ENCODE data around the gene HBZ. TPM values are rescaled to one million over a fixed set of nuclear protein-coding genes. Genes with fewer than 3 reads are reported as not detected.

The HBZ gene
- total RNA-seq, 1 experiment from 2014 or later, result not detected

DNA sequence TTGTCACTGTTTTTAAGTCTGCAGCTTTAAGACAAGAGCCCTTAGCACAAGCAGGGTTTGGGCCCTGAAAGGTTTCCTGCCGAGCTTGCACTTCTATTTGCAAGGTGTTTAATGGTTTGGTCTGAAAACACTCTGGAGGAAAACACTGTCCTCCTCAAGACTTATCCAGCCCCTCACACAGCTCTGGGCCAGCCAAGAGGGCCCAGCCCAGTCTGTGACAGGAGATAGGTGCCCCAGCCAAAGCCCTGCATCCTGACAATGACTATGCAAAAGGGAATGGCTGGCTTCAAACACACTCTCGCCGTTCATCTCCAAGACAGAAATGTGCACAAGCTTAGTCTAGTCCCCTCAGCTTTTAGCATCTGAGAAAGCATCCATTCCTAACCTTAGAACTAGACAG, 47.5 kb upstream of the HBZ start:
- CTCF ChIA-PET, result no interaction called here
- Histone ChIP-seq H3K36me3 (ENCODE audit: low read depth, low read length) (peaks cover 3% of the 10 kb centered on the region; the same call in 1 of the 2 replicates), H3K4me2 (ENCODE audit: low read length) (no peak overlapping the region), H3K27ac (ENCODE audit: low read length) (no peak overlapping the region), H3K79me2 (ENCODE audit: low read length) (no peaks in the 10 kb centered on the region), H3K9me2 (replicated peaks; ENCODE audit: low read length) (no peaks in the 10 kb centered on the region), H3K4me3 (ENCODE audit: low read length) (no peak overlapping the region), H3K4me1 (ENCODE audit: insufficient read depth, low read length) (peaks cover 6% of the 10 kb centered on the region; the same call in 1 of the 2 replicates), H2AFZ (ENCODE audit: low read length) (no peak overlapping the region), H3K27me3 (ENCODE audit: low read length) (no peaks in the 10 kb centered on the region), H3K9ac (ENCODE audit: low read length) (no peak overlapping the region), H3F3A (ENCODE audit: low read length, unreplicated experiment) (no peaks in the 10 kb centered on the region), H4K20me1 (ENCODE audit: low read length) (no peaks in the 10 kb centered on the region), H3K9me3 (ENCODE audit: low read length) (no peaks in the 10 kb centered on the region)
- POLR2A ChIA-PET (ENCODE audit: unreplicated experiment), result no interaction called here
- ATAC-seq (no peak), DNase-seq (no peak)
- TF ChIP-seq EZH2 (IDR thresholded peaks at IDR 0.05; ENCODE audit: low read length, unreplicated experiment) (no peak), EZH2phosphoT487 (IDR thresholded peaks at IDR 0.05; ENCODE audit: borderline replicate concordance, low read length) (no peak)
- TF ChIP-seq, protein P1, sequence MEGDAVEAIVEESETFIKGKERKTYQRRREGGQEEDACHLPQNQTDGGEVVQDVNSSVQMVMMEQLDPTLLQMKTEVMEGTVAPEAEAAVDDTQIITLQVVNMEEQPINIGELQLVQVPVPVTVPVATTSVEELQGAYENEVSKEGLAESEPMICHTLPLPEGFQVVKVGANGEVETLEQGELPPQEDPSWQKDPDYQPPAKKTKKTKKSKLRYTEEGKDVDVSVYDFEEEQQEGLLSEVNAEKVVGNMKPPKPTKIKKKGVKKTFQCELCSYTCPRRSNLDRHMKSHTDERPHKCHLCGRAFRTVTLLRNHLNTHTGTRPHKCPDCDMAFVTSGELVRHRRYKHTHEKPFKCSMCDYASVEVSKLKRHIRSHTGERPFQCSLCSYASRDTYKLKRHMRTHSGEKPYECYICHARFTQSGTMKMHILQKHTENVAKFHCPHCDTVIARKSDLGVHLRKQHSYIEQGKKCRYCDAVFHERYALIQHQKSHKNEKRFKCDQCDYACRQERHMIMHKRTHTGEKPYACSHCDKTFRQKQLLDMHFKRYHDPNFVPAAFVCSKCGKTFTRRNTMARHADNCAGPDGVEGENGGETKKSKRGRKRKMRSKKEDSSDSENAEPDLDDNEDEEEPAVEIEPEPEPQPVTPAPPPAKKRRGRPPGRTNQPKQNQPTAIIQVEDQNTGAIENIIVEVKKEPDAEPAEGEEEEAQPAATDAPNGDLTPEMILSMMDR (conservative IDR thresholded peaks at IDR 0.05; ENCODE audit: low read depth, low read length), result no peak
- intact Hi-C loops (cut with micrococcal nuclease), result no loop called here
- BruUV-seq (replicated peaks), result no TSS peak

DNA sequence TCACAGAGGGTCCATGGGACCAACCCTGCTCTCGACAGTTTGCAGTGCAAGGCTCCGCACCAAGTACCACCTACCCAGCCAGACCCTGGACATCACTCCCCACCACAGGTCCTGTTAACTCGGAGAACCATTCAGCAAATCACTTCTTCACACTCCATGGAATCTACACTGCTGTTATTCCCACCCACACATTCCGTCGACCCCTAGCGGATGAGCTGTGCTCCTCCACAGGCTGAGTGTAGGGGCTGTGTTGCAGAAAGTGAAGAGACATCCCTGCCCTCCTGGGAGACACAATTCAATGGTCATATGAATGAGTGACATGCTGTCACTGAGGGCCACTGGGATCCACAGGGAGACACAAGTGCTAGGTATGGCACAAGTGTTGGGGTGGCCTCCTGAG, 46.9 kb upstream of the HBZ start:
- no peak overlapping the region for H3K4me2 ChIP-seq (ENCODE audit: low read length)
- DNase-seq (no peak), ATAC-seq (no peak)
- TF ChIP-seq, protein P1 (conservative IDR thresholded peaks at IDR 0.05; ENCODE audit: low read depth, low read length), result no peak
- TF ChIP-seq EZH2 (IDR thresholded peaks at IDR 0.05; ENCODE audit: low read length, unreplicated experiment) (no peak), EZH2phosphoT487 (IDR thresholded peaks at IDR 0.05; ENCODE audit: borderline replicate concordance, low read length) (no peak)
- no peaks in the 10 kb centered on the region for H3K79me2 ChIP-seq (ENCODE audit: low read length)
- no peak overlapping the region for H3K4me3 ChIP-seq (ENCODE audit: low read length)
- POLR2A ChIA-PET (ENCODE audit: unreplicated experiment), result no interaction called here
- H3K27me3 ChIP-seq (ENCODE audit: low read length), result no peaks in the 10 kb centered on the region
- H4K20me1 ChIP-seq (ENCODE audit: low read length), result no peaks in the 10 kb centered on the region
- peaks cover 3% of the 10 kb centered on the region; the same call in 1 of the 2 replicates for H3K36me3 ChIP-seq (ENCODE audit: low read depth, low read length)
- no peaks in the 10 kb centered on the region for H3K9me3 ChIP-seq (ENCODE audit: low read length)
- no peak overlapping the region for H3K27ac ChIP-seq (ENCODE audit: low read length)
- no peaks in the 10 kb centered on the region for H3F3A ChIP-seq (ENCODE audit: low read length, unreplicated experiment)
- peaks cover 6% of the 10 kb centered on the region; the same call in 1 of the 2 replicates for H3K4me1 ChIP-seq (ENCODE audit: insufficient read depth, low read length)
- intact Hi-C loops (cut with micrococcal nuclease), result no loop called here
- CTCF ChIA-PET, result no interaction called here
- BruUV-seq (replicated peaks), result no TSS peak
- no peak overlapping the region for H2AFZ ChIP-seq (ENCODE audit: low read length)
- H3K9ac ChIP-seq (ENCODE audit: low read length), result no peak overlapping the region
- no peaks in the 10 kb centered on the region for H3K9me2 ChIP-seq (replicated peaks; ENCODE audit: low read length)

DNA sequence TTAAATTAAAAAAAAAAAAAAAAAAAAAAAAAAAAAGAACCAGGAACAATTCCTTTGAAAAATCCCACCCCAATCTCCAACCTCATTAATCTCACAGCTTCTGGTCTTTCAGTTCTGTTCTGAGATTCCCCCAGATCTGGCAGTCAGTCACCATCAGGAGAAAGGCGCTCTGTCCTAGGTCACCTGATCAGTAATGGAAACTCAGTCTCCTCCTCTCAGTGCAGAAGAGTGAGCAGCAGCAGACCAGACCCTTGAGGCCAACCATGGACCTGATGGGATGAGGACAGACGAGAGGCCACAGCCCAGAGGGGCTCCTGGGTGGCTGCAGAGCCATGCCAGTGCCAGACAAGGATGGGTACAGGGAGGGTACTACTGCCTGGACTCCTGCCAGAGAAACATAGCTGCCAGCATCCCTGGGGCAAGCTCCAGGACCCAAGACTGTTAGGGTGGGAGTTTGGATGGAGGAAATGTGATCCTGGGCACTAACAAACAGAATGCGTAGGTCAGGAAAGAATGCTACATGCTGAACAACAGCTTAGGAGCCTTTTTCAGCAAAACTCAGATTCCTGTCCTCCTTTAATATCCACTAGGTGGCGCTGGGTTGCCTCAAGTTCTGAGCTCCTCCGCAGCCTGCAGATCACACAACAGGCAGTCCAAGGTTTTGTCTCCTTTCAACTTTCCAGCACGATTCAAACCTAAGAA, 45.7 kb upstream of the HBZ start:
- Histone ChIP-seq H3K27ac (ENCODE audit: low read length) (no peak overlapping the region), H3F3A (ENCODE audit: low read length, unreplicated experiment) (no peaks in the 10 kb centered on the region), H3K9ac (ENCODE audit: low read length) (no peak overlapping the region), H4K20me1 (ENCODE audit: low read length) (no peaks in the 10 kb centered on the region), H3K36me3 (ENCODE audit: low read depth, low read length) (peaks cover 3% of the 10 kb centered on the region; the same call in 1 of the 2 replicates), H3K27me3 (ENCODE audit: low read length) (no peaks in the 10 kb centered on the region), H3K9me3 (ENCODE audit: low read length) (no peaks in the 10 kb centered on the region), H3K9me2 (replicated peaks; ENCODE audit: low read length) (no peaks in the 10 kb centered on the region), H3K79me2 (ENCODE audit: low read length) (no peaks in the 10 kb centered on the region), H3K4me2 (ENCODE audit: low read length) (no peak overlapping the region), H2AFZ (ENCODE audit: low read length) (no peak overlapping the region), H3K4me3 (ENCODE audit: low read length) (no peak overlapping the region), H3K4me1 (ENCODE audit: insufficient read depth, low read length) (peaks cover 6% of the 10 kb centered on the region; the same call in 1 of the 2 replicates)
- no TSS peak for BruUV-seq (replicated peaks)
- POLR2A ChIA-PET (ENCODE audit: unreplicated experiment), result no interaction called here
- DNase-seq (peak; percentile 67), ATAC-seq (peak; percentile 73)
- intact Hi-C loops (cut with micrococcal nuclease), result loop anchor here (2.0 kb wide), 1 partner anchor 74 kb away; the partner anchor contains the start of gene HBQ1
- CTCF ChIA-PET, result interaction anchor here (0.6 to 1.1 kb wide), 5 partner anchors 71 to 255 kb away, joined by 3 to 4 read pairs (median 3); partner anchors contain the start of gene AXIN1
- TF ChIP-seq, protein P1 (conservative IDR thresholded peaks at IDR 0.05; ENCODE audit: low read depth, low read length), result peak; percentile 71
- no peak for TF ChIP-seq EZH2 (IDR thresholded peaks at IDR 0.05; ENCODE audit: low read length, unreplicated experiment)
